ENCODE data around the gene MBL2. TPM values are rescaled to one million over a fixed set of nuclear protein-coding genes. Genes with fewer than 3 reads are reported as not detected.

The MBL2 gene
- total RNA-seq, 1 donor from 2014 or later: not detected

DNA sequence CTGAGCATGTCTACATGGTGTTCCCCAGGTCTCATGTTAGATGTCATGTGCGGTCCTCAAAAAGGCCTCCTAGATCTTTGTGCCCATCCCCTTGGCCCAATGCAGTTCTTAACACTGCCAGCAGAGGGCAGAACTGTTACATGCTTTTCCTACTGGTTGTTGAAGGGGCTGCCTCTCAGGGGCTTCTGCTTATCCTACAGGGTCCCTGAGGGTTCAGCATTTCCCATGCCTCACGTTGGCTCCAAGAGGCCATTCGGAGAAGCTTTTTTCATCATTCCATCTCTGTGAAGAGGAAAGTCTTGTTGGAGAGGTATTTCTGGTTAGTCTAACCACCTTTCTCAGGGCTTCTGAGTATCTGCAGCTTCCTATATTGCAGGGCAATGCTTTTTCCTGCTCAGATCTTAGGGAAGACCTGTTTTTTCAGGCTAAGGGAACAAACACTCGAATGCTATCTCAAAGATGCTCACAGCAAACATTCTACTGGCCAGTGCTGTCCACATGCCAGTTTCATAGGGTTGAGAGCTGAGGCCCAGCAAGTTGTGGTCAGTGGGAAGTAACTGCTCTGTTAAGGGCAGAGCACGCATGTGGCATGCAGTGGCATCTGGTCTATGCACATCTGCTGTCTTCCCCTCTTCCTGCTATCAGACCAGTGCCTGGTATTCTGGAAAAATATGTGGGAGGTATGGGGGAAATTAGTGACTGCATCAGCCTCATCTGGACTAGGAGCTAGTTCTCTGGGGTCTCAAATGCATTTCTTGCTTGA lies 31.5 kb downstream of the MBL2 start:
- H3K27ac ChIP-seq (replicated peaks): no peak overlapping the region
- H3K4me3 ChIP-seq: no peak overlapping the region
- no peak for DNase-seq
- intact Hi-C loops (cut with micrococcal nuclease): no loop called here
- TF ChIP-seq, protein P1, sequence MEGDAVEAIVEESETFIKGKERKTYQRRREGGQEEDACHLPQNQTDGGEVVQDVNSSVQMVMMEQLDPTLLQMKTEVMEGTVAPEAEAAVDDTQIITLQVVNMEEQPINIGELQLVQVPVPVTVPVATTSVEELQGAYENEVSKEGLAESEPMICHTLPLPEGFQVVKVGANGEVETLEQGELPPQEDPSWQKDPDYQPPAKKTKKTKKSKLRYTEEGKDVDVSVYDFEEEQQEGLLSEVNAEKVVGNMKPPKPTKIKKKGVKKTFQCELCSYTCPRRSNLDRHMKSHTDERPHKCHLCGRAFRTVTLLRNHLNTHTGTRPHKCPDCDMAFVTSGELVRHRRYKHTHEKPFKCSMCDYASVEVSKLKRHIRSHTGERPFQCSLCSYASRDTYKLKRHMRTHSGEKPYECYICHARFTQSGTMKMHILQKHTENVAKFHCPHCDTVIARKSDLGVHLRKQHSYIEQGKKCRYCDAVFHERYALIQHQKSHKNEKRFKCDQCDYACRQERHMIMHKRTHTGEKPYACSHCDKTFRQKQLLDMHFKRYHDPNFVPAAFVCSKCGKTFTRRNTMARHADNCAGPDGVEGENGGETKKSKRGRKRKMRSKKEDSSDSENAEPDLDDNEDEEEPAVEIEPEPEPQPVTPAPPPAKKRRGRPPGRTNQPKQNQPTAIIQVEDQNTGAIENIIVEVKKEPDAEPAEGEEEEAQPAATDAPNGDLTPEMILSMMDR (IDR thresholded peaks at IDR 0.05; ENCODE audit: borderline replicate concordance): peak; percentile 85
- no peaks in the 10 kb centered on the region for H3K4me1 ChIP-seq
- H3K36me3 ChIP-seq: no peaks in the 10 kb centered on the region
- no peaks in the 10 kb centered on the region for H3K9me3 ChIP-seq (replicated peaks)
- H3K27me3 ChIP-seq (ENCODE audit: low read depth): peaks cover 15% of the 10 kb centered on the region

DNA sequence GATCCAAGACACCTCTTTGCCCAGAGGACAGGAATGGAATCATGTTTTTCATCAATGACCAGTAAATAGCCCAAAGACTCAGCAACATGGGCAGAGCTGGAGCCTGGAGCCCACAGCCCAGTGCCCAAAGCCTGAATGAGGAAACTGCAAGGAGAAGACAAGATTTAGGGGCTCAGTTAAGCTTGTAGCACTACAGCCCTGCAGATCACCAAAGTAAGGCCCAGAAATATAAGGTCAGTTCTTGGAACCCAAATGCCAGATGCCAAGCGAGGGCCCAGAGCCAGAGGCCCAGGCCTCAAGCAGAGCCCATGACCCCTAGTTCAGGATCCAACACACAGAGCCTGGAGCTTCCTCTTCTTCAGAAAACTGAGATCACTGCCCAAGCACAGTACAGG lies 32.4 kb downstream of the MBL2 start:
- peaks cover 15% of the 10 kb centered on the region for H3K27me3 ChIP-seq (ENCODE audit: low read depth)
- H3K36me3 ChIP-seq: no peaks in the 10 kb centered on the region
- H3K27ac ChIP-seq (replicated peaks): no peak overlapping the region
- TF ChIP-seq, protein P1 (IDR thresholded peaks at IDR 0.05; ENCODE audit: borderline replicate concordance): no peak
- intact Hi-C loops (cut with micrococcal nuclease): no loop called here
- H3K4me3 ChIP-seq: no peak overlapping the region
- no peaks in the 10 kb centered on the region for H3K4me1 ChIP-seq
- no peak for DNase-seq
- H3K9me3 ChIP-seq (replicated peaks): no peaks in the 10 kb centered on the region

DNA sequence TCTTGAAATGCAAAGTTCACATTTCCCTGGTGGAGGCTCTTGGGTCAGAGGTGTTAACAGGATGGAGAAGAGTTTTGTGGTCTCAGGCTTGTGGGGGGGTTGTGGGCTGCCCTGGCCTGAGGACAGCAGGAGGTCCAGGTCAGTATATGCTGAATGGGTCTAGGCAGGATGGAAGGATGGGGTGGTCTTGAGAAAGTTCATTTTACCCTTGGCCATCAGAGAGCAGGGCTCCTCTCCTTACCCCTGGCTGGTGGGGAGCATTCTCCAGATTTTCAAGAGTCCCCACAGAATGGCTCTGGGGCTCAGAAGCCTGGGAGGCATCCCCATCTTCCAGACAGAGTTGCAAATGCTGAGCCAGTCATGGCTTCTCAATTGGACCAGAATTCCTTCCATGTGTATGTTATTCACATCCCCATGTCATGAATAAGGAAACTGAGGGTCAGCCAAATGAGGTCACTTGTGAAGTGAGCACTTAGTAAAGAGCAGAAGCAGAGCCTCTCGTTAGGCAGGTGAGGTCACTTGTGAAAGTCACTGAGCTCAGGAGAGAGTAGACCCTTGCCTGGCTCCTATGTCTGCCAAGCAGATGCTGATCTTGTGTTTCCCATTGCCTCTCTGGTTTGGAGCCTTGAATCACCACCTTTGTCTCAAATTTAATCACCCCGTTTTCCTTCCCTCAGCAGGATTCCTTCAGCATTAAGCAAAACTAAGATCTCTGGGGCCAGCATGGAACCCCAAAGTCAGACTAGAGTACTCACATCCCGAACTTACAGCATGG lies 33.0 kb downstream of the MBL2 start:
- no peak for DNase-seq
- Histone ChIP-seq H3K4me3 (no peak overlapping the region), H3K27ac (replicated peaks) (no peak overlapping the region), H3K4me1 (no peaks in the 10 kb centered on the region), H3K36me3 (no peaks in the 10 kb centered on the region), H3K9me3 (replicated peaks) (no peaks in the 10 kb centered on the region), H3K27me3 (ENCODE audit: low read depth) (peaks cover 15% of the 10 kb centered on the region)
- intact Hi-C loops (cut with micrococcal nuclease): no loop called here
- TF ChIP-seq, protein P1 (IDR thresholded peaks at IDR 0.05; ENCODE audit: borderline replicate concordance): no peak

DNA sequence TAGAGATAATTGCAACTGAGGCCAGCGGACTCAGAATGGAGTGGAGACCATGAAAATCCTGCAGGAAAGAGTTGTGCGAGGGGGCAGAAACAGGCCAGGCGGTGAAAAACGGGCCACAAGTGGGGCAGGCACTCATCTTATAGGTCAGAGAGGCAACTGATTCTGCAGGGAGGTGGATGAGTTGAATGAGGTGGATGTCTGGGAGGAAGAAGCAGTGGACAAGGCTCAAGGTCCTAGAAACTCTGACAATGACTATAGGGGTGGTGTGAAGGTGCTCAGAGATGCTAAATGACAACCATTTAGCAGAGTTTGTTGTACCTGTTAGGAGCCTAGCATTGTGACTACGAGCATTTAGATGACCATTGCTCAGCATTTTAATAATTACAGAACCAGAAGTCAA lies 33.6 kb downstream of the MBL2 start:
- Histone ChIP-seq H3K27ac (replicated peaks) (no peak overlapping the region), H3K4me1 (no peaks in the 10 kb centered on the region), H3K9me3 (replicated peaks) (no peaks in the 10 kb centered on the region), H3K4me3 (no peak overlapping the region), H3K27me3 (ENCODE audit: low read depth) (peaks cover 15% of the 10 kb centered on the region), H3K36me3 (no peaks in the 10 kb centered on the region)
- intact Hi-C loops (cut with micrococcal nuclease): no loop called here
- TF ChIP-seq, protein P1 (IDR thresholded peaks at IDR 0.05; ENCODE audit: borderline replicate concordance): no peak
- no peak for DNase-seq

DNA sequence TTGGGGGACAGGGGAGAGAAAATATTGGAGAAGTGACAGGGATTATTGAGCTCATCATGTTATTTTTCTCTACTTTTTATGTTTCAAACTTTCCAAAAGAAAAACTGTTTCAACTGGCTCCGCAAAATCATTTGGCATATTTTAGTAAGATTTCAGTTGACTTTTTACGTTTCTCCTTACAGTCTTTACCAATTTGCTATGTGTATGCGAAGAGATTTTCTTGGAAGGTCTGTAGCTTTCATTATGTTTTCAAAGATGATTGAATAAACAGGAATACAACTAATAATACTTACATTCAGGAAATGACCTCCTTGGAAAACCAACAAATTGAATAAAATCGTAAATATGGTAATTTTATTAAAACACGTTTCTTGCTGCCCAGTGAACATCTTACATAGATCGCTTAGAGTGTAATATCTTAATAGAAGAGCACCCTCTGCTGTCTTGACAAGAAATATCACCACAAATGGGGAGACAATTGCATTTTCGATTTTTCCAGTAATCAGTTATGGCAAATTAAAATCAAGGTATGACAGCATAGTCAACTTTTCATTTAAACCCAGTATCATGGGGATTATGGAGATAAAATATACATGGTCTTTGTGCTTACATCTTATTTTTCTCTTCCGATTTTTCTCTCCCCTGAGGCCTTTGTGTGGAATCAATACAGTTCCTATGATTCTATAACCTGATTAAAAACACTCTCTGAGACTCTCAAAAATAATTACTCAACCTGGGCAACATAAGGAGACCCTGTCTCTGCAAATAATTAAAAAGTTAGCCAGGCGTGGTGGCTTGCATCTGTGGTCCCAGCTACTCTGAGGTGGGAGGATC lies 43.1 kb downstream of the MBL2 start:
- no peak overlapping the region for H3K4me3 ChIP-seq
- DNase-seq: no peak
- peaks cover 2% of the 10 kb centered on the region for H3K9me3 ChIP-seq (replicated peaks)
- TF ChIP-seq, protein P1 (IDR thresholded peaks at IDR 0.05; ENCODE audit: borderline replicate concordance): peak; percentile 64
- intact Hi-C loops (cut with micrococcal nuclease): loop anchor here (1.0 kb wide), 1 partner anchor 85 kb away; no protein-coding TSS in a partner anchor
- H3K36me3 ChIP-seq: no peaks in the 10 kb centered on the region
- H3K4me1 ChIP-seq: no peaks in the 10 kb centered on the region
- no peaks in the 10 kb centered on the region for H3K27me3 ChIP-seq (ENCODE audit: low read depth)
- H3K27ac ChIP-seq (replicated peaks): no peak overlapping the region

Data from left ventricle myocardium inferior (tissue), 1 donor.